ENCODE results near the gene DNAJC10.

DNA sequence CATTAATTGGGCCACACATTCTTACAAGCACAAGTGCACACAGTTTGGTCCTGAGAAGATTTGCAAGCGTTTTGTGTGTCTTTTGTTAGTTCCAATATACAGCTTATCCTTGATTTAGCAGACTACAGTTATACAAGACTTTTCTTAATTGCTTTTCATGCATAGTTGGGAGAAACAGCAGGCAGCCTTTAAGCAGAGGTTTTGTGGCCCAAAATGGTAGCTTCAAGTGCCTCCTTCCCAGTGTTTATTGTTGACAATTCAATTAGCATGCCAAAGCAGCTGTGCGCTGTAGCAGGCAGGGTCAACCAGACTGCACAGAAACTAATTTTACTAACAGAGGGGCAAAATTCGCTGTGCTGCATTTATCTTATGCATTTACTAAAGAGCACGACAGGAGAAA is 102.9 kb downstream of the DNAJC10 start:
- TF ChIP-seq, protein P1, sequence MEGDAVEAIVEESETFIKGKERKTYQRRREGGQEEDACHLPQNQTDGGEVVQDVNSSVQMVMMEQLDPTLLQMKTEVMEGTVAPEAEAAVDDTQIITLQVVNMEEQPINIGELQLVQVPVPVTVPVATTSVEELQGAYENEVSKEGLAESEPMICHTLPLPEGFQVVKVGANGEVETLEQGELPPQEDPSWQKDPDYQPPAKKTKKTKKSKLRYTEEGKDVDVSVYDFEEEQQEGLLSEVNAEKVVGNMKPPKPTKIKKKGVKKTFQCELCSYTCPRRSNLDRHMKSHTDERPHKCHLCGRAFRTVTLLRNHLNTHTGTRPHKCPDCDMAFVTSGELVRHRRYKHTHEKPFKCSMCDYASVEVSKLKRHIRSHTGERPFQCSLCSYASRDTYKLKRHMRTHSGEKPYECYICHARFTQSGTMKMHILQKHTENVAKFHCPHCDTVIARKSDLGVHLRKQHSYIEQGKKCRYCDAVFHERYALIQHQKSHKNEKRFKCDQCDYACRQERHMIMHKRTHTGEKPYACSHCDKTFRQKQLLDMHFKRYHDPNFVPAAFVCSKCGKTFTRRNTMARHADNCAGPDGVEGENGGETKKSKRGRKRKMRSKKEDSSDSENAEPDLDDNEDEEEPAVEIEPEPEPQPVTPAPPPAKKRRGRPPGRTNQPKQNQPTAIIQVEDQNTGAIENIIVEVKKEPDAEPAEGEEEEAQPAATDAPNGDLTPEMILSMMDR (conservative IDR thresholded peaks at IDR 0.05; ENCODE audit: low read length): no peak
- no peak for TF ChIP-seq EZH2phosphoT487 (IDR thresholded peaks at IDR 0.05; ENCODE audit: borderline replicate concordance)
